ENCODE data around the gene OSBPL10. TPM values are rescaled to one million over a fixed set of nuclear protein-coding genes. Genes with fewer than 3 reads are reported as not detected.

OSBPL10 gene
- total and polyA plus RNA-seq, 2 donors (not counting 1 experiment from before 2014, with no cell fraction given), result 7.1 to 7.5 TPM

DNA sequence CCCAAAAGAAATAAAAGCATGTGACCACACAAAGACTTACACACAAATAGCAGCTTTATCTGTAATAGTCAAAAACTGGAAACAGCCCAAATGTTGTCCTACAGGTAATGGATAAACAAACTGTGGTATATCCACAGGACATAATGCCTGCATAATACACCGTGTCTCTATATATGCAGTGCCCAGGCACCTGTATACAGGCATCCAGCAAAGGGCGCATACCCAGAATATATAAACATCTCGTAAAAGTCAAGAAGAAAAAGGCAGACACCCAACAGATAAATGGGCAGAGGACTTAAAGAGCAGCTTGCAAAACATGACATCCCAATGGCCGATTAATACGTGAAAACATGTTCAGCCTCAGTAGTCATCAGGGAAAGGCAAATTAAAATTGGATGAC, 7.2 kb downstream of the OSBPL10 start:
- Histone ChIP-seq H3K9me3 (ENCODE audit: control insufficient read depth, insufficient read depth, low read depth, low read length) (no peaks in the 10 kb centered on the region), H4K20me1 (ENCODE audit: control insufficient read depth, extremely low read depth, insufficient read depth, low read length) (no peaks in the 10 kb centered on the region), H3K4me2 (ENCODE audit: extremely low read depth, insufficient read depth, low read length) (no peak overlapping the region), H3K27me3 (ENCODE audit: control insufficient read depth, insufficient read depth, low read length) (no peaks in the 10 kb centered on the region), H3K27ac (ENCODE audit: insufficient read depth, low read length) (no peak overlapping the region), H3K36me3 (ENCODE audit: control insufficient read depth, insufficient read depth, low read length) (no peaks in the 10 kb centered on the region), H3K9ac (ENCODE audit: insufficient read depth, low read length) (no peak overlapping the region), H3K79me2 (ENCODE audit: control insufficient read depth, insufficient read depth, low read length) (no peaks in the 10 kb centered on the region), H3K4me3 (replicated peaks in 1 of 4; ENCODE audit: control extremely low read depth in 1 of 4, insufficient read depth in 1 of 4, low read depth in 3 of 4, low read length in 4 of 4) (no peak overlapping the region), H3K4me1 (ENCODE audit: control insufficient read depth, extremely low read depth, insufficient read depth, low read length) (peaks cover 7% of the 10 kb centered on the region), H2AFZ (ENCODE audit: low read length) (no peak overlapping the region)
- DNase-seq (ENCODE audit: low read depth in 2 of 2), result no peak
- TF ChIP-seq, protein P1, sequence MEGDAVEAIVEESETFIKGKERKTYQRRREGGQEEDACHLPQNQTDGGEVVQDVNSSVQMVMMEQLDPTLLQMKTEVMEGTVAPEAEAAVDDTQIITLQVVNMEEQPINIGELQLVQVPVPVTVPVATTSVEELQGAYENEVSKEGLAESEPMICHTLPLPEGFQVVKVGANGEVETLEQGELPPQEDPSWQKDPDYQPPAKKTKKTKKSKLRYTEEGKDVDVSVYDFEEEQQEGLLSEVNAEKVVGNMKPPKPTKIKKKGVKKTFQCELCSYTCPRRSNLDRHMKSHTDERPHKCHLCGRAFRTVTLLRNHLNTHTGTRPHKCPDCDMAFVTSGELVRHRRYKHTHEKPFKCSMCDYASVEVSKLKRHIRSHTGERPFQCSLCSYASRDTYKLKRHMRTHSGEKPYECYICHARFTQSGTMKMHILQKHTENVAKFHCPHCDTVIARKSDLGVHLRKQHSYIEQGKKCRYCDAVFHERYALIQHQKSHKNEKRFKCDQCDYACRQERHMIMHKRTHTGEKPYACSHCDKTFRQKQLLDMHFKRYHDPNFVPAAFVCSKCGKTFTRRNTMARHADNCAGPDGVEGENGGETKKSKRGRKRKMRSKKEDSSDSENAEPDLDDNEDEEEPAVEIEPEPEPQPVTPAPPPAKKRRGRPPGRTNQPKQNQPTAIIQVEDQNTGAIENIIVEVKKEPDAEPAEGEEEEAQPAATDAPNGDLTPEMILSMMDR (conservative IDR thresholded peaks at IDR 0.05 in 1 of 2, IDR thresholded peaks at IDR 0.05 in 1 of 2; ENCODE audit: low read depth in 1 of 2, low read length in 2 of 2), result no peak
- no peak for TF ChIP-seq EZH2 (IDR thresholded peaks at IDR 0.05; ENCODE audit: low read length, missing control alignments)

DNA sequence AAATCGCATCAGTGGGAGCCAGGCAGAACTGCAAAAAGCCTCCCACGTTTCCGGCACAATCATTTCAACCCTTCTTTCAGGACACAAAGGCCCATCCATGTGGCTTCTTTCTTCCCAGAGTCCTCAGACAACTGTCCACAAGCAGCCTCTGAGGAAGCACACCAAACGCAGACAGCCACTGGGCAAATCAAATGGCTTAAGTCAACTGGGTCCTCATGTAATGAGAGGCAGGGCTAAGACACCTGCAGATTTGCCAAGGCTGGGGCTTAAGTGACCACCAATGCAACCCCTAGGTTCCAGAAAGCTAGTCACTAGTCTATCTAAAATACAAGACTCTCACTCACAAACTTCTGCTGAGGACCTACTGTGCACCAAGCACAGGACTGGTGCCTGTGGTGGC, 8.0 kb downstream of the OSBPL10 start:
- H3K27ac ChIP-seq (ENCODE audit: insufficient read depth, low read length), result no peak overlapping the region
- no peak overlapping the region for H3K4me2 ChIP-seq (ENCODE audit: extremely low read depth, insufficient read depth, low read length)
- H3K36me3 ChIP-seq (ENCODE audit: control insufficient read depth, insufficient read depth, low read length), result no peaks in the 10 kb centered on the region
- no peaks in the 10 kb centered on the region for H4K20me1 ChIP-seq (ENCODE audit: control insufficient read depth, extremely low read depth, insufficient read depth, low read length)
- no peak overlapping the region for H2AFZ ChIP-seq (ENCODE audit: low read length)
- H3K9ac ChIP-seq (ENCODE audit: insufficient read depth, low read length), result no peak overlapping the region
- TF ChIP-seq, protein P1 (conservative IDR thresholded peaks at IDR 0.05 in 1 of 2, IDR thresholded peaks at IDR 0.05 in 1 of 2; ENCODE audit: low read depth in 1 of 2, low read length in 2 of 2), result no peak
- no peak for TF ChIP-seq EZH2 (IDR thresholded peaks at IDR 0.05; ENCODE audit: low read length, missing control alignments)
- H3K4me1 ChIP-seq (ENCODE audit: control insufficient read depth, extremely low read depth, insufficient read depth, low read length), result peaks cover 7% of the 10 kb centered on the region
- no peaks in the 10 kb centered on the region for H3K27me3 ChIP-seq (ENCODE audit: control insufficient read depth, insufficient read depth, low read length)
- no peak overlapping the region for H3K4me3 ChIP-seq (replicated peaks in 1 of 4; ENCODE audit: control extremely low read depth in 1 of 4, insufficient read depth in 1 of 4, low read depth in 3 of 4, low read length in 4 of 4)
- H3K79me2 ChIP-seq (ENCODE audit: control insufficient read depth, insufficient read depth, low read length), result no peaks in the 10 kb centered on the region
- no peaks in the 10 kb centered on the region for H3K9me3 ChIP-seq (ENCODE audit: control insufficient read depth, insufficient read depth, low read depth, low read length)
- no peak for DNase-seq (ENCODE audit: low read depth in 2 of 2)

GRCh38 chr3:31971607-31972006, 9.5 kb downstream of the OSBPL10 start:
- Histone ChIP-seq H4K20me1 (ENCODE audit: control insufficient read depth, extremely low read depth, insufficient read depth, low read length) (no peaks in the 10 kb centered on the region), H3K4me3 (replicated peaks in 1 of 4; ENCODE audit: control extremely low read depth in 1 of 4, insufficient read depth in 1 of 4, low read depth in 3 of 4, low read length in 4 of 4) (no peak overlapping the region), H3K9me3 (ENCODE audit: control insufficient read depth, insufficient read depth, low read depth, low read length) (no peaks in the 10 kb centered on the region), H3K9ac (ENCODE audit: insufficient read depth, low read length) (no peak overlapping the region), H3K4me2 (ENCODE audit: extremely low read depth, insufficient read depth, low read length) (no peak overlapping the region), H2AFZ (ENCODE audit: low read length) (no peak overlapping the region), H3K36me3 (ENCODE audit: control insufficient read depth, insufficient read depth, low read length) (no peaks in the 10 kb centered on the region), H3K27ac (ENCODE audit: insufficient read depth, low read length) (no peak overlapping the region), H3K4me1 (ENCODE audit: control insufficient read depth, extremely low read depth, insufficient read depth, low read length) (peaks cover 7% of the 10 kb centered on the region), H3K79me2 (ENCODE audit: control insufficient read depth, insufficient read depth, low read length) (no peaks in the 10 kb centered on the region), H3K27me3 (ENCODE audit: control insufficient read depth, insufficient read depth, low read length) (no peaks in the 10 kb centered on the region)
- no peak for DNase-seq (ENCODE audit: low read depth in 2 of 2)
- TF ChIP-seq EZH2 (IDR thresholded peaks at IDR 0.05; ENCODE audit: low read length, missing control alignments), result no peak
- TF ChIP-seq, protein P1 (conservative IDR thresholded peaks at IDR 0.05 in 1 of 2, IDR thresholded peaks at IDR 0.05 in 1 of 2; ENCODE audit: low read depth in 1 of 2, low read length in 2 of 2), result no peak

Measured in fibroblast of lung (primary cell).